Endodermal cell (in vitro differentiated cells): ENCODE measurements around the gene HRH1. TPM values are rescaled to one million over a fixed set of nuclear protein-coding genes. Genes with fewer than 3 reads are reported as not detected.

Experiments
- DNase-seq: peaks from one replicate; pipeline ENCODE4 v3.0.0-alpha.2; 2017
- H3K27ac ChIP-seq: 2 replicates; pipeline ENCODE4 v1.5.1; 2013; ENCODE audit warnings: mild to moderate bottlenecking, low read depth, low read length, moderate library complexity
- H3K27me3 ChIP-seq: 2 replicates; pipeline ENCODE4 v1.6.1; 2013; ENCODE audit warnings: mild to moderate bottlenecking, low read length, moderate library complexity; ENCODE audit not compliant: insufficient read depth, control insufficient read depth, poor library complexity, severe bottlenecking
- H3K36me3 ChIP-seq: 2 replicates; pipeline ENCODE4 v1.7.0; 2013; ENCODE audit warnings: mild to moderate bottlenecking, low read length, moderate library complexity; ENCODE audit not compliant: control insufficient read depth, insufficient read depth
- H3K4me1 ChIP-seq: one replicate; pipeline ENCODE4 v1.7.0; 2013; ENCODE audit warnings: low read length; ENCODE audit not compliant: control insufficient read depth, insufficient read depth
- H3K4me3 ChIP-seq: 2 replicates; pipeline ENCODE4 v1.5.1; 2013; ENCODE audit warnings: mild to moderate bottlenecking, low read length, moderate library complexity
- H3K9ac ChIP-seq: 2 replicates; pipeline ENCODE4 v1.6.1; 2013; ENCODE audit warnings: mild to moderate bottlenecking, low read length, moderate library complexity; ENCODE audit not compliant: poor library complexity, severe bottlenecking; ENCODE audit errors: extremely low read depth
- H3K9me3 ChIP-seq: 2 replicates; pipeline ENCODE4 v1.6.1; 2013; ENCODE audit warnings: mild to moderate bottlenecking, low read length, moderate library complexity; ENCODE audit not compliant: control insufficient read depth
- H3K27ac Mint-ChIP-seq: 2 replicates; pipeline ENCODE4 v1.8.0; 2020; ENCODE audit warnings: mixed read lengths
- H3K27me3 Mint-ChIP-seq: 2 replicates; pipeline ENCODE4 v1.8.0; 2021; ENCODE audit warnings: mild to moderate bottlenecking, mixed read lengths; ENCODE audit not compliant: insufficient read depth
- H3K36me3 Mint-ChIP-seq: 2 replicates; pipeline ENCODE4 v1.8.0; 2020; ENCODE audit warnings: low read depth, mixed read lengths
- H3K4me1 Mint-ChIP-seq: 2 replicates; pipeline ENCODE4 v1.8.0; 2020; ENCODE audit warnings: mixed read lengths
- H3K4me3 Mint-ChIP-seq: 2 replicates; pipeline ENCODE4 v1.8.0; 2020; ENCODE audit warnings: mild to moderate bottlenecking, moderate library complexity, mixed read lengths
- H3K9me3 Mint-ChIP-seq: 2 replicates; pipeline ENCODE4 v1.8.0; 2020; ENCODE audit warnings: mild to moderate bottlenecking, mixed read lengths
- WGBS, 2 experiments: methylation state at CpG; one replicate each; pipeline versions ENCODE4 v1.1.5 to v1.1.7; 2013; ENCODE audit warnings: missing lambda C conversion rate in 2 of 2, mixed read lengths in 1 of 2; ENCODE audit not compliant: insufficient coverage in 1 of 2, insufficient read length in 1 of 2; 5-methylcytosine and 5-hydroxymethylcytosine counted together
- total RNA-seq, 2 donors: library from RNA; stranded (reverse); fragmentation: NEBNext Ultra II Directional in 1 of 2; extraction: Animal tissue kit (Norgen Biotek cat#: 25700) in 1 of 2; gene quantifications; 2 replicates in 1 of 2; 3 replicates in 1 of 2; pipeline ENCODE4 v1.2.1, GENCODE V29; 2021
- TF ChIP-seq, protein P1 (sequence below): fragments of 200-600 bp; sonication (generic); conservative IDR thresholded peaks from 2 replicates; pipeline ENCODE4 v1.5.0; 2021; ENCODE audit warnings: antibody characterized with exemption, mild to moderate bottlenecking

Gene HRH1
- total RNA-seq, 2 donors from 2014 or later = 0.13 TPM; not detected in 1

DNA sequence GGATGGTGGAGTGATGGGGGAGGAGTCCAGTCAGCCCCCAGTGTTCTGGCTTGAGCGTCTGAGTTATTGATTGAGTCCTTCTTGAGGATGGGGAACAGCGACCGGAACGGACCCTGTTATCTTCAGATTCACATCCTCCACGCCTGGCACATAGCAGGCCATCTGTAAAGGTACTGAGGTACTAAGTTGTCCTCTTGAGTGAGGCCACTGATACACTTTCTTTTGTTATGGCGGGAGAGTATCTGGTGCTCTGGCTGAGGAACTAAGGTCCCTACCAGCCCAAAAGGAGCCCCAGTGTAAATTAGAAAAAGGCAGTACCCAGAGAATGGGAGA lies 16.7 kb upstream of the HRH1 start:
- Mint-ChIP-seq H3K9me3 (no peaks in the 10 kb centered on the region), H3K4me1 (no peaks in the 10 kb centered on the region), H3K27ac (no peak overlapping the region), H3K27me3 (peaks cover 12% of the 10 kb centered on the region), H3K36me3 (no peaks in the 10 kb centered on the region), H3K4me3 (no peak overlapping the region)
- TF ChIP-seq, protein P1, sequence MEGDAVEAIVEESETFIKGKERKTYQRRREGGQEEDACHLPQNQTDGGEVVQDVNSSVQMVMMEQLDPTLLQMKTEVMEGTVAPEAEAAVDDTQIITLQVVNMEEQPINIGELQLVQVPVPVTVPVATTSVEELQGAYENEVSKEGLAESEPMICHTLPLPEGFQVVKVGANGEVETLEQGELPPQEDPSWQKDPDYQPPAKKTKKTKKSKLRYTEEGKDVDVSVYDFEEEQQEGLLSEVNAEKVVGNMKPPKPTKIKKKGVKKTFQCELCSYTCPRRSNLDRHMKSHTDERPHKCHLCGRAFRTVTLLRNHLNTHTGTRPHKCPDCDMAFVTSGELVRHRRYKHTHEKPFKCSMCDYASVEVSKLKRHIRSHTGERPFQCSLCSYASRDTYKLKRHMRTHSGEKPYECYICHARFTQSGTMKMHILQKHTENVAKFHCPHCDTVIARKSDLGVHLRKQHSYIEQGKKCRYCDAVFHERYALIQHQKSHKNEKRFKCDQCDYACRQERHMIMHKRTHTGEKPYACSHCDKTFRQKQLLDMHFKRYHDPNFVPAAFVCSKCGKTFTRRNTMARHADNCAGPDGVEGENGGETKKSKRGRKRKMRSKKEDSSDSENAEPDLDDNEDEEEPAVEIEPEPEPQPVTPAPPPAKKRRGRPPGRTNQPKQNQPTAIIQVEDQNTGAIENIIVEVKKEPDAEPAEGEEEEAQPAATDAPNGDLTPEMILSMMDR = no peak
- H3K27ac ChIP-seq = no peak overlapping the region
- 75% methylated on average over 6 of the region's 6 CpGs; no CpG with 5 or more reads in 1 of the 2 experiments for WGBS, 2 experiments
- H3K27me3 ChIP-seq = no peaks in the 10 kb centered on the region
- H3K9ac ChIP-seq = no peak overlapping the region
- no peaks in the 10 kb centered on the region for H3K36me3 ChIP-seq
- H3K4me1 ChIP-seq = no peaks in the 10 kb centered on the region
- H3K4me3 ChIP-seq = no peak overlapping the region
- DNase-seq = no peak
- H3K9me3 ChIP-seq = no peaks in the 10 kb centered on the region

DNA sequence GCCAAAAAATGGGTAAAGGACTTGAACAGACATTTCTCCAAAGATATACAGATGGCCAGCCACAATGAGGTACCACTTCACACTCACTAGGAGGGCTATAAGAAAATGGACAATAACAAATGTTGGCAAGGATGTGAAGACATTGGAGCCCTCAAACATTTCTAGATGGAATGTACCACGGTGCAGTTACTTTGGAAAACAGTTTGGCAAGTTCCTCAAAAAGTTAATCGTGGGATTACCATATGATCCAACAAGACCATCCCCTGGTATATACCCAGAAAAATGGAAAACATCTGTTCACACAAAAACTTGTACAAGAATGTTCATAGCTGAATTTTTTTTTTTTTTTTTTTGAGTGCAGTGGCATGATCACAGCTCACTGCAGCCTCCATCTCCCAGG lies 15.9 kb upstream of the HRH1 start:
- no peak overlapping the region for H3K9ac ChIP-seq
- H3K36me3 ChIP-seq = no peaks in the 10 kb centered on the region
- no peak overlapping the region for H3K27ac Mint-ChIP-seq
- no peaks in the 10 kb centered on the region for H3K9me3 ChIP-seq
- 83 to 91% methylated on average over 1 to 2 of the region's 2 CpGs for WGBS, 2 experiments
- TF ChIP-seq, protein P1 = no peak
- H3K4me3 Mint-ChIP-seq = no peak overlapping the region
- no peak overlapping the region for H3K4me3 ChIP-seq
- no peak overlapping the region for H3K27ac ChIP-seq
- DNase-seq = no peak
- no peaks in the 10 kb centered on the region for H3K36me3 Mint-ChIP-seq
- peaks cover 14% of the 10 kb centered on the region for H3K27me3 Mint-ChIP-seq
- no peaks in the 10 kb centered on the region for H3K9me3 Mint-ChIP-seq
- no peaks in the 10 kb centered on the region for H3K4me1 ChIP-seq
- no peaks in the 10 kb centered on the region for H3K27me3 ChIP-seq
- H3K4me1 Mint-ChIP-seq = no peaks in the 10 kb centered on the region

DNA sequence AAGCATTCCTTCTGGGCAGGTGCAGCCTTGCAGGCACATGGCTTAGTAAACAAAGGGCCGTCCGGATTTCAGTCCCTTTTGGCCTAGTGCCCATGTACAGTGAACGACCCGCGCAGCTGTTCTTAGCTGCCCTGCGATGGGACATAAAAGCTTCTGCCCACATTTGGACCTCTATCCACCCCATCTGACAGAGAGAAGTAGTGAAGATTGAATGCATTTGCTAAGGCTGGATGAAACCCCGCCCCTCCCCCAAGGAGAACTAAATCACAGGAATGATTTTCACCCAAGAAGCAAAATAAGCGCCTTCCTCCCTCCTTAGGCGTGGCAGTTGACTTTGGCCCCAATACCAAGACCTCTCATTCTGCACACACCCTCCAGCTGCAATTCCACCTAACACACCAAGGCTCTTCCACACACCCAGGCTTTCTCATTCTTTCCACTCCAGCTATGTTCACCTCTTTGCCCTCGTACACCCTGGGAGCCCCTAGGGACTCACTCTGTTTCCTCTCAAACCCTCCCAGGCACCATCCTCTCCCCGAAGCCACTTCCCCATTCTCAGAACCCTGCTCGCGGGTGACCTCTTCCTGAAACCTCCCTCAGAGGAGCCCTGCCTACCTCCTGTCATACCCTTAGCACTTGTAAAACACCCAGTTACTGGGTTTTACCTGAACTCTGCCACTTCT lies 14.1 kb upstream of the HRH1 start:
- H3K36me3 ChIP-seq = no peaks in the 10 kb centered on the region
- no peaks in the 10 kb centered on the region for H3K27me3 ChIP-seq
- Mint-ChIP-seq H3K36me3 (no peaks in the 10 kb centered on the region), H3K27ac (no peak overlapping the region), H3K27me3 (peaks cover 21% of the 10 kb centered on the region), H3K9me3 (no peaks in the 10 kb centered on the region), H3K4me1 (no peaks in the 10 kb centered on the region), H3K4me3 (no peak overlapping the region)
- DNase-seq = no peak
- TF ChIP-seq, protein P1 = no peak
- no peak overlapping the region for H3K9ac ChIP-seq
- no peak overlapping the region for H3K27ac ChIP-seq
- H3K9me3 ChIP-seq = no peaks in the 10 kb centered on the region
- H3K4me1 ChIP-seq = no peaks in the 10 kb centered on the region
- WGBS, 2 experiments = 74 to 86% methylated on average over 4 to 13 of the region's 13 CpGs
- H3K4me3 ChIP-seq = no peak overlapping the region
